ENCODE data around the gene ELAVL2. TPM values are rescaled to one million over a fixed set of nuclear protein-coding genes. Genes with fewer than 3 reads are reported as not detected.

The ELAVL2 gene
- total and polyA plus RNA-seq, 2 of the 4 experiments (the other 2 are of a cell fraction) = 0.36 TPM; not detected in 1

- in situ Hi-C loops (cut with MboI; ENCODE audit: low sequenced_read_pairs) (no loop called here), intact Hi-C loops (cut with micrococcal nuclease) (no loop called here), dilution Hi-C loops (cut with HindIII; ENCODE audit: low sequenced_read_pairs, unreplicated experiment) (no loop called here)
- no peak overlapping the region for H4K91ac ChIP-seq (ENCODE audit: insufficient read depth, low read depth, low read length)
- H2AK5ac ChIP-seq (ENCODE audit: low read depth, low read length) = no peak overlapping the region
- no peak for DNase-seq
- H4K8ac ChIP-seq (ENCODE audit: low read depth in 2 of 2, low read length in 2 of 2) = no peak overlapping the region
- H4K5ac ChIP-seq (ENCODE audit: low read depth, low read length) = no peak overlapping the region
- WGBS, 2 experiments (ENCODE audit: extremely low coverage in 2 of 2, insufficient read length in 1 of 2) = 39% methylated on average over 4 of the region's 6 CpGs; no CpG with 5 or more reads in 1 of the 2 experiments
- H3K4me3 ChIP-seq (ENCODE audit: insufficient read depth, low read depth, low read length) = no peak overlapping the region
- POLR2A ChIA-PET (ENCODE audit: unreplicated experiment) = no interaction called here
- no peaks in the 10 kb centered on the region for H3K4me1 ChIP-seq (ENCODE audit: control insufficient read depth, insufficient read depth, low read length)
- H2BK15ac ChIP-seq (ENCODE audit: low read depth, low read length) = no peak overlapping the region
- BruUV-seq (replicated peaks) = no TSS peak
- no peak overlapping the region for H2BK120ac ChIP-seq (ENCODE audit: low read depth, low read length)
- no peak for ATAC-seq (ENCODE audit: low read depth)
- no peak overlapping the region for H2AK9ac ChIP-seq (replicated peaks; ENCODE audit: low read depth, low read length, poor library complexity)
- no peak overlapping the region for H2BK5ac ChIP-seq (ENCODE audit: low read depth, low read length, poor library complexity, severe bottlenecking)
- H3K56ac ChIP-seq (ENCODE audit: extremely low read depth, insufficient read depth, low read length) = no peak overlapping the region
- H3K79me1 ChIP-seq (ENCODE audit: low read depth in 1 of 2, low read length in 2 of 2) = no peaks in the 10 kb centered on the region
- no peak overlapping the region for H3K14ac ChIP-seq (replicated peaks; ENCODE audit: low read depth, low read length)
- no peak overlapping the region for H3K4ac ChIP-seq (ENCODE audit: low read depth, low read length)
- H2BK20ac ChIP-seq (ENCODE audit: low read depth, low read length) = no peak overlapping the region
- no peak overlapping the region for H3K9ac ChIP-seq (ENCODE audit: low read depth, low read length)
- H3K18ac ChIP-seq (ENCODE audit: low read depth, low read length) = no peak overlapping the region
- no peaks in the 10 kb centered on the region for H4K20me1 ChIP-seq (ENCODE audit: insufficient read depth, low read length)
- H3K36me3 ChIP-seq (ENCODE audit: control insufficient read depth, insufficient read depth, low read length) = no peaks in the 10 kb centered on the region
- H3K4me2 ChIP-seq (ENCODE audit: low read depth, low read length) = no peak overlapping the region
- no peak overlapping the region for H2AFZ ChIP-seq (replicated peaks; ENCODE audit: low read length, poor library complexity)
- H3K27me3 ChIP-seq (ENCODE audit: control insufficient read depth, insufficient read depth, low read length) = no peaks in the 10 kb centered on the region
- no peaks in the 10 kb centered on the region for H3K9me1 ChIP-seq (ENCODE audit: insufficient read depth, low read length)
- H3K23ac ChIP-seq (ENCODE audit: low read depth, low read length) = no peak overlapping the region
- CTCF ChIA-PET = interaction anchor here (0.6 kb wide), 1 partner anchor 1021 kb away, joined by 3 read pairs; no protein-coding TSS in a partner anchor
- TF ChIP-seq BHLHE40 (IDR thresholded peaks at IDR 0.05; ENCODE audit: low read depth, low read length) (no peak), RCOR1 (IDR thresholded peaks at IDR 0.05; ENCODE audit: insufficient replicate concordance, low read length) (no peak), CEBPB (IDR thresholded peaks at IDR 0.05; ENCODE audit: low read depth, low read length) (no peak), USF2 (IDR thresholded peaks at IDR 0.05; ENCODE audit: low read depth, low read length) (no peak), FOS (IDR thresholded peaks at IDR 0.05; ENCODE audit: low read depth, low read length) (no peak), CTCF (conservative IDR thresholded peaks at IDR 0.05; ENCODE audit: low read depth, low read length) (no peak), ELK1 (IDR thresholded peaks at IDR 0.05; ENCODE audit: borderline replicate concordance, low read depth, low read length) (no peak), RFX5 (IDR thresholded peaks at IDR 0.05; ENCODE audit: low read depth, low read length) (no peak), RAD21 (IDR thresholded peaks at IDR 0.05; ENCODE audit: low read length) (no peak), MAZ (IDR thresholded peaks at IDR 0.05; ENCODE audit: borderline replicate concordance, low read depth, low read length) (no peak)
- 0 out of 2 replicates have a peak, but pooled peaks cover 3% of the 10 kb centered on the region for H3K9me3 ChIP-seq (ENCODE audit: control insufficient read depth, insufficient read depth, low read length)
- H3K27ac ChIP-seq (ENCODE audit: insufficient read depth, low read length) = no peak overlapping the region
Observed at GRCh38 chr9:23775549-23775948, 50.5 kb downstream of the ELAVL2 start.
